HepG2 (cell line): ENCODE data around the gene PPARA. TPM values are rescaled to one million over a fixed set of nuclear protein-coding genes. Genes with fewer than 3 reads are reported as not detected.

ENCODE experiments used
- FLYWCH1 ChIP-seq: sonication (generic); formaldehyde crosslinking; IDR thresholded peaks from 2 replicates; pipeline ENCODE4 v1.8.1; 2023; ENCODE audit warnings: mild to moderate bottlenecking, missing genetic modification reagents
- FUBP1 ChIP-seq: sonication (generic); formaldehyde crosslinking; IDR thresholded peaks from 2 replicates; pipeline ENCODE4 v1.5.1; 2020; ENCODE audit warnings: missing genetic modification reagents, mild to moderate bottlenecking, borderline replicate concordance
- HNRNPUL1 ChIP-seq: fragments of 200-400 bp; formaldehyde crosslinking; IDR thresholded peaks from 2 replicates; pipeline ENCODE4 v1.6.1; 2017; ENCODE audit warnings: low read depth, mild to moderate bottlenecking, low read length, moderate library complexity
- HOXA9 ChIP-seq: sonication (generic); formaldehyde crosslinking; IDR thresholded peaks from 2 replicates; pipeline ENCODE4 v1.8.1; 2022; ENCODE audit warnings: missing genetic modification reagents, mild to moderate bottlenecking, moderate library complexity, borderline replicate concordance
- KLF6 ChIP-seq: IDR thresholded peaks from 2 replicates; pipeline ENCODE4 v1.8.0; 2016; ENCODE audit warnings: missing biosample characterization, missing genetic modification reagents
- NFIC ChIP-seq: IDR thresholded peaks from 2 replicates; pipeline ENCODE4 v1.6.1; 2012; ENCODE audit warnings: mild to moderate bottlenecking, low read length, inconsistent platforms
- NR2F1 ChIP-seq, 2 experiments: fragments of 450-650 bp in 1 of 2; formaldehyde crosslinking in 1 of 2; IDR thresholded peaks; 2 replicates each; pipeline versions ENCODE4 v1.5.0 to v1.6.1; 2016 to 2020; ENCODE audit warnings: mild to moderate bottlenecking in 1 of 2, missing compliant biosample characterization in 1 of 2, missing genetic modification reagents in 1 of 2, moderate library complexity in 1 of 2
- PBX3 ChIP-seq: sonication (generic); formaldehyde crosslinking; IDR thresholded peaks from 2 replicates; pipeline ENCODE4 v1.8.1; 2023; ENCODE audit warnings: missing genetic modification reagents, inconsistent platforms, borderline replicate concordance
- SMAD1 ChIP-seq: sonication (generic); formaldehyde crosslinking; IDR thresholded peaks from 2 replicates; pipeline ENCODE4 v1.4.0; 2020; ENCODE audit warnings: missing genetic modification reagents, low read depth, mild to moderate bottlenecking, borderline replicate concordance
- SP4 ChIP-seq: sonication (generic); formaldehyde crosslinking; IDR thresholded peaks from 2 replicates; pipeline ENCODE4 v1.8.1; 2023; ENCODE audit warnings: mild to moderate bottlenecking, missing genetic modification reagents
- TFDP2 ChIP-seq: sonication (generic); formaldehyde crosslinking; IDR thresholded peaks from 2 replicates; pipeline ENCODE4 v1.4.0; 2020; ENCODE audit warnings: missing genetic modification reagents
- ZBTB7A ChIP-seq: sonication (generic); formaldehyde crosslinking; IDR thresholded peaks from 2 replicates; pipeline ENCODE4 v1.8.0; 2022; ENCODE audit warnings: mild to moderate bottlenecking, missing genetic modification reagents
- ZFAT ChIP-seq: sonication (generic); formaldehyde crosslinking; conservative IDR thresholded peaks from 2 replicates; pipeline ENCODE4 v1.8.1; 2023; ENCODE audit warnings: missing genetic modification reagents, inconsistent platforms
- ZNF275 ChIP-seq: sonication (generic); formaldehyde crosslinking; IDR thresholded peaks from 2 replicates; pipeline ENCODE4 v1.8.0; 2022; ENCODE audit warnings: missing genetic modification reagents, mild to moderate bottlenecking, inconsistent platforms, borderline replicate concordance
- ZNF3 ChIP-seq: IDR thresholded peaks from 2 replicates; pipeline ENCODE4 v1.7.0; 2017; ENCODE audit warnings: inconsistent platforms
- ZNF451 ChIP-seq: sonication (generic); formaldehyde crosslinking; IDR thresholded peaks from 2 replicates; pipeline ENCODE4 v1.5.0; 2020; ENCODE audit warnings: mild to moderate bottlenecking, missing genetic modification reagents
- ZXDC ChIP-seq: sonication (generic); formaldehyde crosslinking; IDR thresholded peaks from 2 replicates; pipeline ENCODE4 v1.5.0; 2020; ENCODE audit warnings: mild to moderate bottlenecking, missing genetic modification reagents
- polyA plus RNA-seq, 8 experiments: library from polyadenylated mRNA; depleted of rRNA in 3 of 8; stranded (reverse) in 7 of 8; unstranded in 1 of 8; fragments of >200 nt; fragmentation: Illumina TruSeq in 4 of 8; extraction: Trizol in 4 of 8; gene quantifications; 2 replicates each; pipeline versions ENCODE4 v1.2.1 to v1.2.3, GENCODE V29; 2011 to 2016; ENCODE audit warnings: low read depth in 4 of 8, missing spikeins in 1 of 8, mixed read lengths in 1 of 8; ENCODE audit not compliant: insufficient read depth in 1 of 8
- total RNA-seq, 5 experiments: library from RNA; depleted of rRNA; stranded (reverse); fragments of >200 nt; fragmentation: Illumina TruSeq; extraction: Trizol; gene quantifications; 2 replicates each; pipeline ENCODE4 v1.2.3, GENCODE V29; 2016; ENCODE audit warnings: low read depth in 1 of 5

Gene PPARA
- total and polyA plus RNA-seq, 2 of the 13 experiments (the other 11 are each of a cell fraction or from before 2014, with no cell fraction given) = 18.2 to 24.7 TPM

- TF ChIP-seq ZBTB7A (peak; percentile 90; the same call in 1 of the 2 replicates), HNRNPUL1 (no peak), SP4 (CRISPR knock-in tag) (no peak), PBX3 (CRISPR knock-in tag) (no peak), ZNF3 (CRISPR knock-in tag) (no peak), NR2F1 (CRISPR knock-in tag; IDR thresholded peaks at IDR 0.05) (peak; percentile 87 to 97), NFIC (no peak), ZFAT (CRISPR knock-in tag) (no peak), FLYWCH1 (CRISPR knock-in tag) (no peak), ZNF451 (CRISPR knock-in tag) (no peak; the same call in 1 of the 2 replicates), TFDP2 (CRISPR knock-in tag) (no peak), KLF6 (no peak), ZXDC (CRISPR knock-in tag) (no peak), SMAD1 (no peak; the same call in 1 of the 2 replicates), FUBP1 (CRISPR knock-in tag) (no peak), HOXA9 (no peak), ZNF275 (CRISPR knock-in tag) (peak; percentile 88)
Observed at GRCh38 chr22:46132830-46133587, 17.3 kb upstream of the PPARA start (continued).
